ENCODE measurements around the gene ACVR1. TPM values are rescaled to one million over a fixed set of nuclear protein-coding genes. Genes with fewer than 3 reads are reported as not detected.

Gene ACVR1
- total and polyA plus RNA-seq, 9 of the 15 experiments (the other 6 are each of a cell fraction or from before 2014, with no cell fraction given) = 3.8 to 14.3 (median 6.9) TPM

- TF ChIP-seq AFF1 (IDR thresholded peaks at IDR 0.05; ENCODE audit: low read depth in 1 of 2, partially characterized antibody in 2 of 2) (no peak), HDGF (IDR thresholded peaks at IDR 0.05) (no peak), ATF3 (IDR thresholded peaks at IDR 0.05) (peak; percentile 64), ATF3 (CRISPR knock-in tag; conservative IDR thresholded peaks at IDR 0.05) (no peak), ZBTB11 (CRISPR knock-in tag; IDR thresholded peaks at IDR 0.05) (no peak), CGGBP1 (CRISPR knock-in tag; IDR thresholded peaks at IDR 0.05) (no peak), DDX20 (tag; IDR thresholded peaks at IDR 0.05; ENCODE audit: low read depth) (no peak)
Measured at GRCh38 chr2:157842106-157842879, 33.8 kb downstream of the ACVR1 start (continued).

All from K562 (cell line).